Fibroblast of lung (primary cell): ENCODE measurements around the gene BCL2.

Source experiments
- EZH2 ChIP-seq: IDR thresholded peaks from 2 replicates; pipeline ENCODE4 v1.5.1; 2012; ENCODE audit warnings: low read length, control low read depth, mild to moderate bottlenecking; ENCODE audit errors: missing control alignments
- TF ChIP-seq, protein P1 (sequence below), 2 donors: IDR thresholded peaks in 1 of 2; conservative IDR thresholded peaks in 1 of 2; 1 replicate in 1 of 2; 2 replicates in 1 of 2; pipeline ENCODE4 v1.5.1; 2011 to 2012; ENCODE audit warnings: low read length in 2 of 2, control low read depth in 1 of 2, inconsistent platforms in 1 of 2, low read depth in 1 of 2, mild to moderate bottlenecking in 1 of 2

- TF ChIP-seq, protein P1, sequence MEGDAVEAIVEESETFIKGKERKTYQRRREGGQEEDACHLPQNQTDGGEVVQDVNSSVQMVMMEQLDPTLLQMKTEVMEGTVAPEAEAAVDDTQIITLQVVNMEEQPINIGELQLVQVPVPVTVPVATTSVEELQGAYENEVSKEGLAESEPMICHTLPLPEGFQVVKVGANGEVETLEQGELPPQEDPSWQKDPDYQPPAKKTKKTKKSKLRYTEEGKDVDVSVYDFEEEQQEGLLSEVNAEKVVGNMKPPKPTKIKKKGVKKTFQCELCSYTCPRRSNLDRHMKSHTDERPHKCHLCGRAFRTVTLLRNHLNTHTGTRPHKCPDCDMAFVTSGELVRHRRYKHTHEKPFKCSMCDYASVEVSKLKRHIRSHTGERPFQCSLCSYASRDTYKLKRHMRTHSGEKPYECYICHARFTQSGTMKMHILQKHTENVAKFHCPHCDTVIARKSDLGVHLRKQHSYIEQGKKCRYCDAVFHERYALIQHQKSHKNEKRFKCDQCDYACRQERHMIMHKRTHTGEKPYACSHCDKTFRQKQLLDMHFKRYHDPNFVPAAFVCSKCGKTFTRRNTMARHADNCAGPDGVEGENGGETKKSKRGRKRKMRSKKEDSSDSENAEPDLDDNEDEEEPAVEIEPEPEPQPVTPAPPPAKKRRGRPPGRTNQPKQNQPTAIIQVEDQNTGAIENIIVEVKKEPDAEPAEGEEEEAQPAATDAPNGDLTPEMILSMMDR (conservative IDR thresholded peaks at IDR 0.05 in 1 of 2, IDR thresholded peaks at IDR 0.05 in 1 of 2; ENCODE audit: low read depth in 1 of 2, low read length in 2 of 2) = no peak
- TF ChIP-seq EZH2 = no peak
Observed at GRCh38 chr18:63161032-63161760, 158.4 kb downstream of the BCL2 start.
